WTC11 (cell line): Measurements from ENCODE around the gene CEP63. TPM values are rescaled to one million over a fixed set of nuclear protein-coding genes. Genes with fewer than 3 reads are reported as not detected.
A peak's percentile ranks its signal among the peaks of the same experiment; 100 is the strongest.

Experiments used
- ATAC-seq: fragments of 200-7000 bp; cut with Tn5 transposase; 2 replicates; pipeline ENCODE4 v1.10.0; 2021; ENCODE audit warnings: mild to moderate bottlenecking, moderate library complexity
- CTCF ChIA-PET: fragments of 300-600 bp; sonication (Branson Sonifier 250); formaldehyde crosslinking; loops from one replicate; lab custom pipeline; 2021; ENCODE audit warnings: antibody characterized with exemption; lab: Charles Lee
- POLR2A ChIA-PET: fragments of 350-600 bp; sonication (Branson Sonifier 250); formaldehyde crosslinking; loops from one replicate; lab custom pipeline; 2021; ENCODE audit warnings: antibody characterized with exemption; lab: Charles Lee
- DNase-seq: peaks from one replicate; pipeline ENCODE4 v3.0.0; 2021; ENCODE audit warnings: low spot score
- H3K27ac Mint-ChIP-seq: 2 replicates; pipeline ENCODE4 v1.8.0; 2021; ENCODE audit warnings: mixed read lengths
- H3K27me3 Mint-ChIP-seq: 2 replicates; pipeline ENCODE4 v1.8.0; 2021; ENCODE audit warnings: low read depth, mild to moderate bottlenecking, moderate library complexity, mixed read lengths
- H3K36me3 Mint-ChIP-seq: 2 replicates; pipeline ENCODE4 v1.8.0; 2021; ENCODE audit warnings: mixed read lengths
- H3K4me1 Mint-ChIP-seq: 2 replicates; pipeline ENCODE4 v1.8.0; 2022; ENCODE audit warnings: mixed read lengths
- H3K4me3 Mint-ChIP-seq: 2 replicates; pipeline ENCODE4 v1.8.0; 2021; ENCODE audit warnings: mild to moderate bottlenecking, moderate library complexity, mixed read lengths
- H3K9me3 Mint-ChIP-seq: 2 replicates; pipeline ENCODE4 v1.8.0; 2021; ENCODE audit warnings: mixed read lengths
- CTCF ChIP-seq: fragments of 200-600 bp; IDR thresholded peaks from 2 replicates; pipeline ENCODE4 v1.8.0; 2022; ENCODE audit warnings: antibody characterized with exemption
- FOXP4 ChIP-seq: sonication (generic); formaldehyde crosslinking; IDR thresholded peaks from 2 replicates; pipeline ENCODE4 v1.8.0; 2022; ENCODE audit warnings: mild to moderate bottlenecking, missing genetic modification reagents
- HMGA2 ChIP-seq: fragments of 250-450 bp; sonication (Bioruptor Pico); IDR thresholded peaks from 2 replicates; pipeline ENCODE4 v1.4.0; 2021; ENCODE audit warnings: mild to moderate bottlenecking, moderate library complexity
- HMGXB4 ChIP-seq: sonication (generic); formaldehyde crosslinking; IDR thresholded peaks from 2 replicates; pipeline ENCODE4 v1.8.1; 2023; ENCODE audit warnings: mild to moderate bottlenecking, moderate library complexity, missing genetic modification reagents
- KAT7 ChIP-seq: sonication (generic); formaldehyde crosslinking; IDR thresholded peaks from 2 replicates; pipeline ENCODE4 v1.8.1; 2023; ENCODE audit warnings: missing genetic modification reagents, mild to moderate bottlenecking, borderline replicate concordance
- SMAD3 ChIP-seq: sonication (generic); formaldehyde crosslinking; IDR thresholded peaks from 2 replicates; pipeline ENCODE4 v1.8.0; 2022; ENCODE audit warnings: missing genetic modification reagents, mild to moderate bottlenecking, borderline replicate concordance
- ZBTB21 ChIP-seq: sonication (generic); formaldehyde crosslinking; IDR thresholded peaks from 2 replicates; pipeline ENCODE4 v1.8.1; 2023; ENCODE audit warnings: mild to moderate bottlenecking, missing genetic modification reagents, borderline replicate concordance
- ZMAT4 ChIP-seq: fragments of 250-450 bp; sonication (Bioruptor Pico); IDR thresholded peaks from 2 replicates; pipeline ENCODE4 v1.9.0; 2021; ENCODE audit warnings: mild to moderate bottlenecking
- ZNF121 ChIP-seq: sonication (generic); formaldehyde crosslinking; IDR thresholded peaks from 2 replicates; pipeline ENCODE4 v1.8.0; 2023; ENCODE audit warnings: missing genetic modification reagents
- ZNF219 ChIP-seq: sonication (generic); formaldehyde crosslinking; IDR thresholded peaks from 2 replicates; pipeline ENCODE4 v1.8.0; 2023; ENCODE audit warnings: missing genetic modification reagents, mild to moderate bottlenecking, borderline replicate concordance
- ZNF281 ChIP-seq: sonication (generic); formaldehyde crosslinking; IDR thresholded peaks from 2 replicates; pipeline ENCODE4 v1.8.0; 2023; ENCODE audit warnings: mild to moderate bottlenecking, missing genetic modification reagents
- ZNF512 ChIP-seq: sonication (generic); formaldehyde crosslinking; IDR thresholded peaks from 2 replicates; pipeline ENCODE4 v1.8.1; 2022; ENCODE audit warnings: missing genetic modification reagents, borderline replicate concordance
- total RNA-seq: library from RNA; stranded (reverse); gene quantifications from 3 replicates; pipeline ENCODE4 v1.2.3, GENCODE V29; 2021
- TF ChIP-seq, protein P1 (sequence below): sonication (generic); formaldehyde crosslinking; conservative IDR thresholded peaks from 2 replicates; pipeline ENCODE4 v1.8.1; 2023; ENCODE audit warnings: mild to moderate bottlenecking, low read depth, missing genetic modification reagents, moderate library complexity

The CEP63 gene
- total RNA-seq, 1 experiment from 2014 or later = 28.0 TPM

- TF ChIP-seq, protein P1, sequence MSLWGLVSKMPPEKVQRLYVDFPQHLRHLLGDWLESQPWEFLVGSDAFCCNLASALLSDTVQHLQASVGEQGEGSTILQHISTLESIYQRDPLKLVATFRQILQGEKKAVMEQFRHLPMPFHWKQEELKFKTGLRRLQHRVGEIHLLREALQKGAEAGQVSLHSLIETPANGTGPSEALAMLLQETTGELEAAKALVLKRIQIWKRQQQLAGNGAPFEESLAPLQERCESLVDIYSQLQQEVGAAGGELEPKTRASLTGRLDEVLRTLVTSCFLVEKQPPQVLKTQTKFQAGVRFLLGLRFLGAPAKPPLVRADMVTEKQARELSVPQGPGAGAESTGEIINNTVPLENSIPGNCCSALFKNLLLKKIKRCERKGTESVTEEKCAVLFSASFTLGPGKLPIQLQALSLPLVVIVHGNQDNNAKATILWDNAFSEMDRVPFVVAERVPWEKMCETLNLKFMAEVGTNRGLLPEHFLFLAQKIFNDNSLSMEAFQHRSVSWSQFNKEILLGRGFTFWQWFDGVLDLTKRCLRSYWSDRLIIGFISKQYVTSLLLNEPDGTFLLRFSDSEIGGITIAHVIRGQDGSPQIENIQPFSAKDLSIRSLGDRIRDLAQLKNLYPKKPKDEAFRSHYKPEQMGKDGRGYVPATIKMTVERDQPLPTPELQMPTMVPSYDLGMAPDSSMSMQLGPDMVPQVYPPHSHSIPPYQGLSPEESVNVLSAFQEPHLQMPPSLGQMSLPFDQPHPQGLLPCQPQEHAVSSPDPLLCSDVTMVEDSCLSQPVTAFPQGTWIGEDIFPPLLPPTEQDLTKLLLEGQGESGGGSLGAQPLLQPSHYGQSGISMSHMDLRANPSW (CRISPR knock-in tag) = no peak
- TF ChIP-seq ZBTB21 = no peak
Observed at GRCh38 chr3:134485075-134485717, 661 bp upstream of the CEP63 start (continued).

- peaks cover 6% of the 10 kb centered on the region for H3K9me3 Mint-ChIP-seq
- ATAC-seq (peak; percentile 51), DNase-seq (no peak)
- no peaks in the 10 kb centered on the region for H3K27me3 Mint-ChIP-seq
- H3K4me1 Mint-ChIP-seq = peaks cover 23% of the 10 kb centered on the region
- H3K27ac Mint-ChIP-seq = peak overlapping the region; percentile 7; the same call in 1 of the 2 replicates
- TF ChIP-seq ZNF281 (CRISPR knock-in tag) (no peak), SMAD3 (CRISPR knock-in tag) (no peak), HMGXB4 (CRISPR knock-in tag) (0 out of 2 replicates have a peak, but pooled peaks have one; percentile 35), ZNF512 (no peak), FOXP4 (CRISPR knock-in tag) (no peak)
- POLR2A ChIA-PET = interaction anchor here (1.4 to 2.2 kb wide), 3 partner anchors 37 to 123 kb away, joined by 3 to 9 read pairs (median 6); partner anchors contain the start of gene AMOTL2
- peaks cover 8% of the 10 kb centered on the region; the same call in 1 of the 2 replicates for H3K36me3 Mint-ChIP-seq
- CTCF ChIA-PET = interaction anchor here (0.7 to 2.7 kb wide), 7 partner anchors 8 to 275 kb away, joined by 3 to 8 read pairs (median 6); no protein-coding TSS in a partner anchor
- H3K4me3 Mint-ChIP-seq = peak overlapping the region; percentile 88
Observed at GRCh38 chr3:134486577-134487041, 752 bp downstream of the CEP63 start.

GRCh38 chr3:134487406-134487805 lies 1.5 kb downstream of the CEP63 start:
- no peaks in the 10 kb centered on the region for H3K27me3 Mint-ChIP-seq
- POLR2A ChIA-PET = no interaction called here
- DNase-seq (no peak), ATAC-seq (no peak)
- peaks cover 23% of the 10 kb centered on the region for H3K4me1 Mint-ChIP-seq
- H3K4me3 Mint-ChIP-seq = peak overlapping the region; percentile 88
- H3K36me3 Mint-ChIP-seq = peaks cover 4% of the 10 kb centered on the region; the same call in 1 of the 2 replicates
- peaks cover 6% of the 10 kb centered on the region for H3K9me3 Mint-ChIP-seq
- TF ChIP-seq HMGA2 (CRISPR knock-in tag) (no peak), ZNF512 (no peak), CTCF (no peak), ZNF219 (CRISPR knock-in tag) (no peak), KAT7 (no peak), ZMAT4 (CRISPR knock-in tag) (no peak), ZNF121 (CRISPR knock-in tag) (no peak)
- CTCF ChIA-PET = no interaction called here
- H3K27ac Mint-ChIP-seq = no peak overlapping the region
